Ectodermal cell (in vitro differentiated cells): ENCODE measurements around the gene IPO9.

Experiments
- H3K27ac ChIP-seq: 2 replicates; pipeline ENCODE4 v1.7.0; 2013; ENCODE audit warnings: mild to moderate bottlenecking, low read depth, low read length; ENCODE audit not compliant: insufficient read depth, poor library complexity, severe bottlenecking
- H3K27me3 ChIP-seq: 2 replicates; pipeline ENCODE4 v1.7.0; 2013; ENCODE audit warnings: mild to moderate bottlenecking, low read length; ENCODE audit not compliant: insufficient read depth, control insufficient read depth, poor library complexity, severe bottlenecking
- H3K36me3 ChIP-seq: one replicate; pipeline ENCODE4 v1.7.0; 2013; ENCODE audit warnings: low read length; ENCODE audit not compliant: control insufficient read depth, insufficient read depth
- H3K4me1 ChIP-seq: one replicate; pipeline ENCODE4 v1.7.0; 2013; ENCODE audit warnings: low read length; ENCODE audit not compliant: control insufficient read depth, insufficient read depth
- H3K4me3 ChIP-seq: 2 replicates; pipeline ENCODE4 v1.7.0; 2013; ENCODE audit warnings: low read depth, low read length, control low read depth; ENCODE audit not compliant: insufficient read depth
- H3K9me3 ChIP-seq: 2 replicates; pipeline ENCODE4 v1.7.0; 2013; ENCODE audit warnings: mild to moderate bottlenecking, low read length, moderate library complexity; ENCODE audit not compliant: control insufficient read depth
- WGBS, 2 experiments: methylation state at CpG; one replicate each; pipeline ENCODE4 v1.1.7; 2013; ENCODE audit warnings: missing lambda C conversion rate in 2 of 2; 5-methylcytosine and 5-hydroxymethylcytosine counted together

Gene IPO9

DNA sequence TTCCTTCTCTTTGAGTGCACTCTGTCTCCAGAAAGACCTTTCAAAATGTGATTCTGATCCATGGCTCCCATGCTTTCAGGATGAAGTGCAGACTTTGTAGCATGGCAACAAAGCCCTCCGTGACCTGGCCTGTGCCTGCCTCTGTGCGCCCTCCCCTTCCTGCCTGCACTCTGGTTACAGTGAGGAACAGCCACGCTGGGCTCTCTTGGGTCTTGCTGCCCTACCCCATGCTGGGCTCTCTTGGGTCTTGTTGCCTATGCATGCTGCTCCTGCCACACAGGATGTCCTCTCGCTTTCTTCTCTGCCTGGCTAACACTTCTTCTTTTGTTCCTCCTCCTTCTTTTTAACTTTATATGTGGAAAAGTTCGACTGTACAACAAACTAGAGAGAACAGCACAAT is 89.4 kb downstream of the IPO9 start:
- H3K36me3 ChIP-seq: no peaks in the 10 kb centered on the region
- no peaks in the 10 kb centered on the region for H3K27me3 ChIP-seq
- H3K4me1 ChIP-seq: peaks cover 3% of the 10 kb centered on the region
- H3K4me3 ChIP-seq: no peak overlapping the region
- WGBS, 2 experiments: 86 to 88% methylated on average over 5 of the region's 5 CpGs
- no peaks in the 10 kb centered on the region for H3K9me3 ChIP-seq
- H3K27ac ChIP-seq: no peak overlapping the region

- no peaks in the 10 kb centered on the region for H3K27me3 ChIP-seq
- no peaks in the 10 kb centered on the region for H3K36me3 ChIP-seq
- no peak overlapping the region for H3K27ac ChIP-seq
- no peaks in the 10 kb centered on the region for H3K9me3 ChIP-seq
- peaks cover 3% of the 10 kb centered on the region for H3K4me1 ChIP-seq
- 95 to 99% methylated on average over 3 of the region's 3 CpGs for WGBS, 2 experiments
- no peak overlapping the region for H3K4me3 ChIP-seq
Measured at GRCh38 chr1:201921952-201922558, 93.1 kb downstream of the IPO9 start.

- no peak overlapping the region for H3K4me3 ChIP-seq
- no peaks in the 10 kb centered on the region for H3K36me3 ChIP-seq
- H3K27ac ChIP-seq: no peak overlapping the region
- no peaks in the 10 kb centered on the region for H3K27me3 ChIP-seq
- H3K4me1 ChIP-seq: no peaks in the 10 kb centered on the region
- WGBS, 2 experiments: 96 to 97% methylated on average over 2 of the region's 2 CpGs
- no peaks in the 10 kb centered on the region for H3K9me3 ChIP-seq
Measured at GRCh38 chr1:201925301-201925567, 96.3 kb downstream of the IPO9 start.

- no peaks in the 10 kb centered on the region for H3K4me1 ChIP-seq
- no peak overlapping the region for H3K27ac ChIP-seq
- H3K36me3 ChIP-seq: no peaks in the 10 kb centered on the region
- no peaks in the 10 kb centered on the region for H3K9me3 ChIP-seq
- no peak overlapping the region for H3K4me3 ChIP-seq
- no peaks in the 10 kb centered on the region for H3K27me3 ChIP-seq
- WGBS, 2 experiments: 91 to 96% methylated on average over 5 of the region's 5 CpGs
Measured at GRCh38 chr1:201925981-201926645, 97.2 kb downstream of the IPO9 start.

DNA sequence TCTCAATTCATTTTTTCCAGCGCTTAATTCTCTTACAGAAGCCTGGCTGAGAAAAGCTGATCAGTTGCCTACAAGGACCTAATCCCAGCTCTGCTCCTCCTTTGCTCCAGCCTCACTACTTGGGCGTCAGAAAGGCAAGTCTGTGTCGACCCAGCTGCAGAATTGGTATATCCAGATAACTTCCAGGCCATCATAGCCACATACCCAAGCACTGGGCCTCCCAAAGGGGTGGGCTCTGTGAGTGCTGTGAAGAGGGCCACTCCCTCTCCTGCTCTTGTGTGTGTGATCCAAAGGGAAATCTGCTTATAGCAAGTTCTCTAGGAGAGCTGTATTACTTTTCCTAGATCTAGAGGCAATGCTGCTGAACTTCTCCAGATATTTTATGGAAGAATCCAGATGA is 99.3 kb downstream of the IPO9 start:
- no peaks in the 10 kb centered on the region for H3K27me3 ChIP-seq
- no peaks in the 10 kb centered on the region for H3K9me3 ChIP-seq
- H3K4me3 ChIP-seq: no peak overlapping the region
- no peak overlapping the region for H3K27ac ChIP-seq
- no peaks in the 10 kb centered on the region for H3K4me1 ChIP-seq
- WGBS, 2 experiments: 87 to 88% methylated on average over 3 of the region's 3 CpGs
- no peaks in the 10 kb centered on the region for H3K36me3 ChIP-seq

- no peaks in the 10 kb centered on the region for H3K36me3 ChIP-seq
- no peaks in the 10 kb centered on the region for H3K4me1 ChIP-seq
- no peaks in the 10 kb centered on the region for H3K27me3 ChIP-seq
- no peak overlapping the region for H3K4me3 ChIP-seq
- H3K9me3 ChIP-seq: no peaks in the 10 kb centered on the region
- whole genome bisulfite sequencing, 2 experiments: 92 to 93% methylated on average over 4 of the region's 4 CpGs
- no peak overlapping the region for H3K27ac ChIP-seq
Measured at GRCh38 chr1:201930137-201930536, 101.2 kb downstream of the IPO9 start.

DNA sequence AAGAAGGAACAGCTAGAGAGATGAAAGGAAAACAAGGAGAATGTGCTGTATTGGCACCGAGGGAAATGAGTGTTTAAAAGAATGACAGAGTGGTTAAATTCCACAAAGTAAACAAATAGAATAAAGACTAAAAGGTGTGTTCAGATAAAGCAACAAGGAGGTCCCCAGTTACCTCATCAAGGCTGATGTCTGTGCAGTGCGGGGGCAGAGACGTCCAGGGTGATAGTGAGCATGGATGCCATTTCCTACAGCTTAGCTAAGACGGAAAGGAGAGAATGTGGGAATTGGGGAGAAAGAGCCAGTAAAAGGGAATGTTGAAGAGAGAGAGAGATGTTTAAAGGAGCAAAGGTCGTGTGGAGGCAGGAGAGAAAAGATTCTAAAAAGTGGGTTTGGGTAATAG is 101.8 kb downstream of the IPO9 start:
- no peaks in the 10 kb centered on the region for H3K4me1 ChIP-seq
- 89 to 90% methylated on average over 5 of the region's 5 CpGs for WGBS, 2 experiments
- no peak overlapping the region for H3K27ac ChIP-seq
- H3K27me3 ChIP-seq: no peaks in the 10 kb centered on the region
- no peaks in the 10 kb centered on the region for H3K9me3 ChIP-seq
- no peak overlapping the region for H3K4me3 ChIP-seq
- H3K36me3 ChIP-seq: no peaks in the 10 kb centered on the region
